ENCODE measurements around the gene ITIH1.
A peak's percentile ranks its signal among the peaks of the same experiment; 100 is the strongest.
"Not testable (repeated sequence)": the region's sequence is repeated elsewhere in the genome, so short reads cannot be mapped to it uniquely, and the experiment has no call there.

The ITIH1 gene, protein sequence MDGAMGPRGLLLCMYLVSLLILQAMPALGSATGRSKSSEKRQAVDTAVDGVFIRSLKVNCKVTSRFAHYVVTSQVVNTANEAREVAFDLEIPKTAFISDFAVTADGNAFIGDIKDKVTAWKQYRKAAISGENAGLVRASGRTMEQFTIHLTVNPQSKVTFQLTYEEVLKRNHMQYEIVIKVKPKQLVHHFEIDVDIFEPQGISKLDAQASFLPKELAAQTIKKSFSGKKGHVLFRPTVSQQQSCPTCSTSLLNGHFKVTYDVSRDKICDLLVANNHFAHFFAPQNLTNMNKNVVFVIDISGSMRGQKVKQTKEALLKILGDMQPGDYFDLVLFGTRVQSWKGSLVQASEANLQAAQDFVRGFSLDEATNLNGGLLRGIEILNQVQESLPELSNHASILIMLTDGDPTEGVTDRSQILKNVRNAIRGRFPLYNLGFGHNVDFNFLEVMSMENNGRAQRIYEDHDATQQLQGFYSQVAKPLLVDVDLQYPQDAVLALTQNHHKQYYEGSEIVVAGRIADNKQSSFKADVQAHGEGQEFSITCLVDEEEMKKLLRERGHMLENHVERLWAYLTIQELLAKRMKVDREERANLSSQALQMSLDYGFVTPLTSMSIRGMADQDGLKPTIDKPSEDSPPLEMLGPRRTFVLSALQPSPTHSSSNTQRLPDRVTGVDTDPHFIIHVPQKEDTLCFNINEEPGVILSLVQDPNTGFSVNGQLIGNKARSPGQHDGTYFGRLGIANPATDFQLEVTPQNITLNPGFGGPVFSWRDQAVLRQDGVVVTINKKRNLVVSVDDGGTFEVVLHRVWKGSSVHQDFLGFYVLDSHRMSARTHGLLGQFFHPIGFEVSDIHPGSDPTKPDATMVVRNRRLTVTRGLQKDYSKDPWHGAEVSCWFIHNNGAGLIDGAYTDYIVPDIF

GRCh38 chr3:52777127-52777958 is at the start of gene ITIH1:
TSS of gene ITIH1 (plus strand) at chr3:52777599. CDS start at chr3:52777616, 17 bp downstream.
- DNase-seq: no peak

- not testable (repeated sequence) for DNase-seq
Measured at GRCh38 chr3:52728753-52729152, 48.6 kb upstream of the ITIH1 start.

- DNase-seq: no peak
Measured at GRCh38 chr3:52730681-52731080, 46.7 kb upstream of the ITIH1 start.

DNA sequence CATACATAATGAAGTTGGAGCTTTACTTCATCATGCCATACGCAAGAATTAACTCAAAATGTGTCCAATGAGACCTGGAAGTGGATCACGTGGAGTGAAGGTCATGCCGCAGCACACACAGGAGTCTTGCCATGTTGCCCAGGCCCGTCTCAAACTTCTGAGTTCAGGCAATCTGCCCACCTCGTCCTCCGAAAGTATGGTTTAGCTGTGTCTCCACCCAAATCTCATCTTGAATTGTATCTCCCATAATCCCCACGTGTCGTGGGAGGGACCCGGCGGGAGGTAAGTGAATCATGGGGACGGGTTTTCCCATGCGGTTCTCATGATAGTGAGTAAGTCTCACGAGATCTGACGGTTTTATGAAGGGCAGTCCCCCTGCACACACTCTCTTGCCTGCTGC is 45.8 kb upstream of the ITIH1 start:
- no peak for DNase-seq

DNA sequence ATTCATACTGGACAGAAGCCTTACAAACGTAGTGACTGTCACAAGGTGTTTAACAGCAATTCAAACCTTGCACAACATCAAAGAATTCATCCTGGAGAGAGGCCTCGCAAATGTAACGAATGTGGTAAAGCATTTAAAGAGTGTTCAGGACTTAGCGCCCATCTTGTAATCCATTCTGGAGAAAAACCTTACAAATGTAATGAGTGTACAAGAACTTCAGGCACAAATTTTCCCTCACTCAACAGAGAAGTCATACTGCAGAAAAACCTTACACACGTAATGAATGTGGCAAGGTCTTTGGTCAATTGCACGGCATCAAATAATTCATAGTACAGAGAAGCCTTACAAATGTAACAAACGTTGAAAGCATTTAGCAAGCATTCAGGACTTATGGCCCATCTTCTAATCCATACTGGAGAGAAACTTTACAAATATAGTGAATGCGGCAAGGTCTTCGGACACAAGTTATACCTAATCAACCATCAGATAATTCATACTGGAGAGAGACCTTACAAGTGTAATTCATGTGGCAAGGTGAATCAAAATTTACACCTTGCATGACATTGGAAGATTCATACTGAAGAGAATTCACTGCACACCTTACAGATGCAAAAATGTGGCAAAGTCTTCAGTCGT is 44.0 kb upstream of the ITIH1 start:
- DNase-seq: no peak

DNA sequence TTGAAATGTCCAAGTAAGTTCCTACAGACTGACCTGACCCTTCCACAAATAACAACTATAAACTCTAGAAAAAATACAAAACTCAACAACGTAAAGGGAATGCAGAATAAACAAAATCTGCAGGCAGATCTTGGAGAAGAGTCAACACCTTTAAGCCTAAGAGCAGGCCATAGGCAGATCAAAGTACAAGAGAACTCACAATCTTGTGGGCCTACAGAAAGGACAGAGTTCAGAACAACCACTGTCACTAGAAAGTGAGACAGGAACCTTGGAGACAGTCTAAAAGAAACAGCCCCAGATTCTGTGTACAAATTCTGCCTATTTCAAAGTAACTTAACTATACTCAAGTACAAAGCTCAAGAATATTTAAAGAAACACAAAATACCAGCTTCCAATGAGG is 37.7 kb upstream of the ITIH1 start:
- DNase-seq: no peak

DNA sequence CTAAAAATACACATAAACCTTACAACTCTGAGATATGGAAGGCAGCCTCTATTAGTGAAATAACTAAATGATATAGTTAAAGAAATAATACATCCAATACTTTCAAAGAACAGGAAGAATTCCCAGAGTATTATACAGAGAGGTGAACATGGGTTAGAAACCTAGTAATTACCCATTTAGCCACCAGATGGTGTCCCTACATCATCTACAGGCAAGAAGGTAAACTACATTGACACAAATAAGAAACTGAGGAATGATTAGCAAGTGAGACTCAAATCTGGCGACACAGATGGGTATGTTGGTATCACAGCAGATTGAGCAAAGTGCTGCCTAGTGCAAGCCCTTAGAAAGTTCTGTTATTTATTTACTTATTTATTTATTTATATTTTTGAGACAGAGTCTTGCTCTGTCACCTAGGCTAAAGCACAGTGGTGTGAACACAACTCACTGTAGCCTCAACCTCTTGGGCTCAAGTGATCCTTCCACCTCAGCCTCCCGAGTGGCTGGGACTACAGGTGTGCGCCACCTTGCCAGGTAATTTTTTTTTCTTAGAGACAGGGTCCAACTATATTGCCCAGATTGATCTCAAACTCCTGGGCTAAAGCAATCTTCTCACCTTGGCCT is 34.9 kb upstream of the ITIH1 start:
- DNase-seq: no peak

- no peak for DNase-seq
Measured at GRCh38 chr3:52743152-52743551, 34.2 kb upstream of the ITIH1 start.

DNA sequence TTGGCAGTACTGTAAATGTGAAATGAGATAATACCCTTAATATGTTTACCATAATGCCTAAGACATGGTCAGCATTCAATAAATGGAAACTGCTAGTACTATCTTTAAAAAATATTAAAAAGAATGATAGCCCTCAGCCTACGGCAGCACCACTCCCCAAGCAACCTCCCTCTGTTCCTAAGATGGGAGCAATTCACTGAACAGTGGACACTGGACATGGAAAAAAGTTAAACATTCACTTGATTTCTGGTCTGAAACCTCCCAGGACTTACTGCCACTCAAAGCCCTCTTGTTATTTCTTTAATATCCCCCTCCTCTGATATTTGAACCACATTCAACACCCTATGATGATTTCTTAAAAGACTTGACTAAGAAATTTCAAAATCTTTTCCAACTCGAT is 33.7 kb upstream of the ITIH1 start:
- DNase-seq: no peak

DNA sequence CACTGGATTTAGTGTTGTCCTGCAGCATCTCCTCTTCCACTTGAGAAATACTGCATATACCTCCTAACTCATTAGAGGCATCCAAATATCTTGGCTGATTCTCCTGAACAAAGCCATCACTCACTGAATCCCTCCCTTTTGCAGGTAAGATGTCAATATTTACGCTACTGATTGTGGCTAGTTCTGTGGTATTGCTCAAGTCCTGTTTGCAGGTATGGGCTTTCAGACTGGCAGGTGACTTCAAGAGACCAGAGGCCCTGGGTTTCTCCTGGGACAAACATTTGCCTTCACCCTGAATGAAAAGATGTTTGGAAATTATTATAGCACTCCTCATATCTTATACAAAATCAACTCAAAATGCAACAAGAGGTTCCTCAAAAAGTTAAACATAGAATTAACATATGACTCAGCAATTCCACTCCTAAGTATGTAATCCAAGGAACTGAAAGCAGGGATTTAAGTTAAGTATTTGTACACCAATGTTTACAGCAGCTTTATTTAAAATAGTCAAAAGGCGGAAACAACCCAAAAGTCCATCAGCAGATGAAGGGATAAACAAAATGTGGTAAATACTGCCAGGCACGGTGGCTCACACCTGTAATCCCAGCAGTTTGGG is 25.2 kb upstream of the ITIH1 start:
- DNase-seq: no peak

- DNase-seq: no peak
Measured at GRCh38 chr3:52754373-52754772, 23.0 kb upstream of the ITIH1 start.

GRCh38 chr3:52756141-52756540 is 21.3 kb upstream of the ITIH1 start:
- no peak for DNase-seq

DNA sequence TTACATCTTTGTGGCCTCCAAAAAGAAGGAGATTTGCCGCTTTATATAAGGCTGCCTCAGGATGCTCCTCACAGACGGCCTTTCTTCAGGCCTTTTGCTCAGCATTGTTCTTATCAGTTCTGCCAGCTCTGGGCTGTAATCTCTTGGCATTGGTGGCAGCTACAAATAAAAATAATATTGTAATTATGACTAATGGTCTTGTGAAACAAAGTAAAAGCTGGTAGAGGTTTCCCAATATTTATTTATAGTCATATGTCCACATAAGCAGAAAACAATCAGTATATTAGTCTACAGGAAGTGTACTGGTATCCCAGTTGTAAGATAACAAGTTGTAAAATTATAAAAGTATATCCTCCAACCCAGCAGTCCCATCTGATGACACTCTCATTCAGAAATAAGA is 13.9 kb upstream of the ITIH1 start:
- DNase-seq: no peak

DNA sequence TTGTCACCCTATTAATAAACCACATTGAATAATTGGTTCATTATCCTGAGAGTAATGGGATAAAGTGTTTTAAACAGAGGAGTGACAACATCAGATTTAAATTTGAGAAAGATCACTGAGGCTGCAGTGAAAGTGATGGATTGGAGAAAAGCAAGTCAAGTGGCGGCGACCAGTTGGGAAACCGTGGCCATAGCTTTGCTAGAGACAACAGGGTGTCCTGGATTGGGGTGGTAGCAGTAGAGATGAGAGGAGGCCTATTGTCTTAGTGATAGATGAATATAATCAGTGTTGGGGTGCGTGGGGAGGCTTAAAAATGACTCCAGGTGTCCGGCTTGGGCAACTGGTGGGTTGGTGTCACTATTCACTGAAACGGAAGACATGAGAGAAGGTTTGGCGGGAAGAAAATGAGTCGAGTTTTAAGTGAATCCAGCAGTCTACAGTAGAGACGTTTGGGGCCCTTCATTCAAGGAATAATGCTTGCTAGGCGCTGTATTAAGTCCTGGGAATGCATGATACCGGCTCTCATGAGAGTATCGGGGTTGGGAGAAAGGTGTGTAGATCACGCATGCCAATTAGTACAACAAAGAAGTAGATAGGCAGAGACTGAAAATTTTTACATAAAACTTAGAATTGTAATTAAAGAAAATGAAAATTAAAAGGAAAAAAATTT is 7.5 kb upstream of the ITIH1 start:
- no peak for DNase-seq

- DNase-seq: peak; percentile 38 to 70 (median 56)
Measured at GRCh38 chr3:52770496-52771333, 6.7 kb upstream of the ITIH1 start, which contains the start of gene NEK4. TSS of gene NEK4 (minus strand) at chr3:52770940. CDS start at chr3:52770746, 194 bp downstream.

DNA sequence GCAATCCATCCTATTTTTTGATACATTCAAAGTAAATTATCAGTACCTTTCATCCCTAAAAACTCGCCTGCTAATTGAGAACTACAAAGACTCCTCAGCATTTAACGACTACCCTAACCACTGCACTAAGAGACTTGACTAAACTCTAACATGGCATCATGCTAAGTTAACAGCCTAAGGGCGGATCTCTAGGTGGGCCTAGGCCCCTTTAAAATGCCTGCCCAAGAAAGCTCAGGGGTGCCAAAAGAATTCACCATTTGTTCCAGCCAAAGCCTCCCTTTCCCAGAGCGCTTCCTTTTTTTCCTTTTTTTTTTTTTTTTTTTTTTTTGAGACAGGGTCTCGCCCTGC is 6.1 kb upstream of the ITIH1 start:
- DNase-seq: no peak

GRCh38 chr3:52771702-52772101 is 5.7 kb upstream of the ITIH1 start:
- no peak for DNase-seq

DNA sequence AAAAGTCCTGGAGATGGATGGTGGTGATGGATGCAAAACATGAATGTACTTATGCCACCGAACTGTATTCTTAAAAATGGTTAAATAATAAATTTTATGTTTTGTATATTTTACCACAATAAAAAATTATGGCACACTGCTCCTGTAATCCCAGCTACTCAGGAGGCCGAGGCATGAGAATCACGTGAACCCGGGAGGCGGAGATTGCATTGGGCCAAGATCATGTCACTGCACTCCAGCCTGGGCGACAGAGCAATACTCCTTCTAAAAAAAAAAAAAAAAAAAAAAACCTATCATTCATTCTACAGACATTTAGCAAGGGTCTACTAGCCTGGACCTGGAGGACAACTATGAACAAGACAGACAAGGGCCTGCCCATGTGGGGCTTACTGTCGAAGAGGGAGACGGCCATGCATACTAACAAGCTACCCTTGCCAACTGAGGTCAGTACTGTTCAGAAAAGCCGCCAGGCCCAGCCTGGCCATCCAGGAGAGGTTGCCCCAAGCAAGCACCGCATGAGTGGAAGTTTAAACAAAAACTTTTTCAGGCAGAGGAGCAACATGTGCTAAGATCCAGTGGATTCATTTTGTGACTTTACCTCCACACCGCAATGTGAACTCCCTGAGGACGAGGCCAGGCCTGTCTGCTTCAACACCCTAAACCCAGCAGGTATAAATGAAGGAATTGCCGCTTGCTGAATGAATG is 3.9 kb upstream of the ITIH1 start:
- no peak for DNase-seq

- DNase-seq: no peak
Measured at GRCh38 chr3:52774066-52774713, 3.2 kb upstream of the ITIH1 start.
